Amniotic stem cell (primary cell): ENCODE measurements around the gene MKNK2.
A peak's percentile ranks its signal among the peaks of the same experiment; 100 is the strongest.

Experiments
- DNase-seq: peaks from one replicate; lab custom pipeline; 2025; lab: John Stamatoyannopoulos, UW

The MKNK2 gene

DNA sequence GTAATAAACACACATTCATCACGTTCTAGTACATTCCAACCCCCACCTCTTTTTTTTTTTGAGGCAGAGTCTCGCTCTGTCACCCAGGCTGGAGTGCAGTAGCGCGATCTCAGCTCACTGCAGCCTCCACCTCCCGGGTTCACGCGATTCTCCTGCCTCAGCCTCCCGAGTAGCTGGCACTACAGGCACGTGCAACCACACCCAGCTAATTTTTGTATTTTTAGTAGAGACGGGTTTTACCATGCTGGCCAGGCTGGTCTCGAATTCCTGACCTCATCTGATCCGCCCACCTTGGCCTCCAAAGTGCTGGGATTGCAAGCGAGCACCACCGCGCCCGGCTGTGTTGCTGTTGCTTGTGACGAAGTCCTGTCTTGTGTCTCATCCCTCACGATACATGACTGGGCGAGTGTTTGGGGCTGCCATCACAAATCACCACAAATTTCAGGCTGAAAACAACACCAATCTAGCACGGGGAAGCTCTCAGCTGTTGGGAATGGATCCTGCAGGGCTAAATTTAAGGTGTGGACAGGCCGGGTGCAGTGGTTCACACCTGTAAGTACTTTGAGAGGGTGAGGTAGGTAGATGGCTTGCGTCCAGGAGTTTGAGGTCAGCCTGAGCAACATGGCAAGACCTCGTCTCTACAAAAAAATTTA lies 29.4 kb upstream of the MKNK2 start:
- no peak for DNase-seq

DNA sequence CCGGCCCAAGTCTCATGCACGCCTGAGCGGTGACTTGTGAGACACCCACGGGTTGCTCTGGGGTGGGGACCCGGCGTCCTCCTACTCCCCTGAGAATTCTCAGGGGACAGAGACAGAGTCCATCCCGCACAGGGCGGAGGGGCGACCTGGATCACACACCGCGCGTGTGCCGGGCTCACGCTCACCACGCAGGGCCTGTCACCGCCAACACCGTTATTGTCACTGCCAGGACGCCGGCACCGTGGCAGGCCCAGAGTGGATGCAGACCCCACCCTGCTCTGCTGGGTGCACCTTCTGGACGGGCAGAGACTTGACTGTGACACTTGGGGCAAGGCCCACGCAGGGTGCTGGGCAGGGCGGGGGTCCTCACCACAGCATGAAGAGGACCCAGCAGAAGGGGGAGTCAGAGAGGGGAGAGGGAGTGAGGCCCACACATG lies 28.8 kb upstream of the MKNK2 start:
- no peak for DNase-seq

DNA sequence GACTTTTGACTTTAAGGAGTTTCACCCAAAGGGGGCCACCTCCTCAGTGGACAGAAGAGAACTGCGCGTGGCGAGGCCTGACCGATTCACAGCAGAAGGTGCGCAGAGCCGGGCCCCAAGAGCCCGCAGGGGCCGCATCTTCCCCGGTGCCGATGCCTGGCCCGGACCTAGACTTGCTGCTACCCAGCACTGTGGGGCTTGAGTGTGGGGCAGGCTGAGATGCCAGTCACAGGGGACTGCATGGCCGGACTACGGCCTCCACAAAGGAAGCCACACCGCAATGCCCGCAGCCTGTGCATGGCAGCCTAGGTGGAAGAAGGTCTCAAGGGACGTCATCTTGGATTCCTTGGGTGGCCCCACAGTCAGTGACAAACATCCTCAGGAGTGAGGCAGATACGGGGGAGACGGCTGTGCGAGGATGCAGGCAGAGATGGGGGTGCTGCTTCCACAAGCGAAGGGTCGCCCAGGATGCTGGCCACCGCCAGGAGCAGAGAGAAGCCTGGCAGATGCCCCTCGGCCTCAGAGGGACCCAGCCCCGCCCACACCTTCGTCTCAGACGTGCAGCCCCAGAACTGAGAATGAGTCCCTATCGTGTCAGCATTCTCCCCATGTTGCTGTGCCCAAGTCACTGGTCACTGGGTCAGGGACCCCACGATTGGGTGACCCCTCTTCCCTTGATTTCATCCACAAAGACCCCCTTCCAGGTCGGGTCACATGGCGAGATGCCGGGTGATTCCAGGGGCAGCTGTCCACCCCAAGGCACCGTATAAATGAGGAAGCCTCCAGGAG lies 28.2 kb upstream of the MKNK2 start:
- no peak for DNase-seq

DNA sequence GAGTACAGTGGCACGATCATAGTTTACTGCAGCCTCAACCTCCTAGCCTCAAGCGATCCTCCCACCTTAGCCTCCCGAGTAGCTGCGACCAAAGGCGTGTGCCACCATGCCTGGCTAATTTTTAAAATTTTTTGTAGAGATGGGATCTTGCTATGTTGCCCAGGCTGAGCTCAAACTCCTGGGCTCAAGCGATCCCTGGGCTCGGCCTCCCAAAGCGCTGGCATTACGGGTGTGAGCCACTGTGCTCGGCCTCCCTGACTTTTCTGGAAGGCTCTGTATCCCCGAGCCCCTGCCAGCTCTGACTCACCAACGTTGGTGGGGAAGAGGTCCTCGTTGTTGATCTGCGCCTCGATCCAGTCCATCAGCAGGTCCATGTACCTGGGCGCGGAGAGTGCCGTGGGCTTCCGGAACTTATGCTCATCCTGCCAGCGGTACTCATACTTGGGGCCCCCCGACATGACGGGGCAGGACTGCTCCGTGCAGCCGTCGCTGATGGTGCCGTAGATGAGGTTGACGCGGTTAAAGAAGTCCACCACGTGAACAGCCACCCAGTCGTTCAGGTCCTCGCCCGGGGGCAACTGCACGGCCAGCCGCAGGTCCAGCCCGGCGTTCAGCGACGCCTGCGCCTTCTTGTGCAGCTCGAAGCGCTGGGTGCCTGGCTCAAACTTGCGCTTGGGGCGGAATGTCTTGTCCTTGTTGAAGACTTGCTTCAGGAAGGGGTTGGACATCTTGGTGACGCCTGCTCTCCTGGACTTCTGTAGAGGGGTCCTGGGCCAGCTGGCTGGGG lies 27.0 kb upstream of the MKNK2 start:
- no peak for DNase-seq

DNA sequence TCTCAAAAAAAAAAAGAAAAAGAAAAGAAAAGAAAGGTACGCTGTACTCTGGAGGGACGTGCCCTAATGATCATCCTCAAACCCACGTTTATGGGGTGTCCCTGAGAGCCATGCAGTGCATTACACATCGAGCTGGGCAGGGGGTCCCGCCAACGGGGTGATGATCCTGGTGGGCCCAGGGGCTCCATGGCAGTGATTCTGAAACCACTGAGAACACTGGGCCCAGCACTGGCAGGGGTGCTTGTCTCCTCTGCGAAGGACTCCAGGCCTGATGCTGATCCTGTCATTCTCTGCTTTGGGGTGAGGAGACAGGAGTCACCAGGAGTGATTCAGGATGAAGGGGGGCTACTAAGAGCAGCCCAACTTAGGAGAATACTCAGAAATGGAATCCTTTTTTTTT lies 26.4 kb upstream of the MKNK2 start:
- DNase-seq: no peak

DNA sequence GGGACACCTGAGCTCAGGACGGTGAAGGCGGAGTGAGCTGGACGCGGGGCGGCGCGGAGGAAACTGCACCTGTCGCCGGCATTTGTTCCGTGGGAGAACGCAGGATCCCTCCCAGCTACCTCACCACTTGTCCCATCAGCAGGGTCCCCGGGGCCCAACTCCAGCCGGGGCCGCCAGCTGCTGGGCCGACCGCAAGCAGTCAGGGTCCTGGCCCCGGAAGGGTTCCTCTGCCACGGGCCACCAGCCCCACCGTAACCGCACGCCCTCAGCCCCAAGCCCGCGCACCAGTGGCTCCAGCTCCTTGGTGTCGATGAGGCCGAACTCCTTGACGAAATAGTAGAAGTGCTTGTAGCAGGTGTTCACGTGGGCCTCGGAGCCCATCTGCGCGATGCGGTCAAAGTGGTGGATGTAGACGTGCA lies 25.5 kb upstream of the MKNK2 start:
- no peak for DNase-seq

DNA sequence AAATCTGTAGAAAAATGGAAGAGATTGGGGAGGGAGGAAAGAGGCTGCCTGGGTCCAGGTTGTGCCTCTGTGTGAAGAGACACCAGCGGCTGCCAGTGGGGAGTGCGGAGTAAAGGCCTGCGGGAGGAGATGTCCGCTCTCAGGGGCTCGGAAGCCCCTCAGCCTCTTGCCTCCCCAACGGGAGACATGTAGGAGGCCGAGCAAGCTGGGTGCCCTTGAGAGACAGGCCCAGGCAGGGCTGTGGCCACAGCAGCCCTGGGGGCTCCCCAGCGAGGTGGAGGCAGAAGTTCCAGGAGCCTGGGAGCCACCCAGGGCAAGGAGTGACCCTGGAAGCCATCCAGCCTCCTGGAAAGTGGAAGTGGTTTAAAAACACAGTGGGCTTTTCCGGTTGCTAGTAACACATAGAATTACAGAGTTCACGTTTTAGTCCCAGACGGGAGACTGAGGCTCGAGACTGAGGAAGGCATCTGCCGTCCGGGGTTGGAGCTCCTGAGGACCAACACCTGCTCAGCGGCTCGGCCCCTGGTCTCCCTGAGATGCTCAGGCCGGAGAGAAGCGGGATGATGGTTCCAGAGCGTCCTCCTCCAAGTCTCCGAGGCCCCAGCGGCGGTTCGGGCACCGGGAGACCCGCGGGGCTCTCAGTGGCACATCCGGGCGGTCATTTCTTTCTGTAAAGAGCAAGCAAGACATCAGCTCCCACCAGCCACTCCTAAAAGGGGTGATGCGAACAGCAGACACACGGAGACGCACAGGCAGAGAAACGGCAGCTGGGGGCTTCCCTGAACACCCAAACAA lies 21.9 kb upstream of the MKNK2 start:
- no peak for DNase-seq

DNA sequence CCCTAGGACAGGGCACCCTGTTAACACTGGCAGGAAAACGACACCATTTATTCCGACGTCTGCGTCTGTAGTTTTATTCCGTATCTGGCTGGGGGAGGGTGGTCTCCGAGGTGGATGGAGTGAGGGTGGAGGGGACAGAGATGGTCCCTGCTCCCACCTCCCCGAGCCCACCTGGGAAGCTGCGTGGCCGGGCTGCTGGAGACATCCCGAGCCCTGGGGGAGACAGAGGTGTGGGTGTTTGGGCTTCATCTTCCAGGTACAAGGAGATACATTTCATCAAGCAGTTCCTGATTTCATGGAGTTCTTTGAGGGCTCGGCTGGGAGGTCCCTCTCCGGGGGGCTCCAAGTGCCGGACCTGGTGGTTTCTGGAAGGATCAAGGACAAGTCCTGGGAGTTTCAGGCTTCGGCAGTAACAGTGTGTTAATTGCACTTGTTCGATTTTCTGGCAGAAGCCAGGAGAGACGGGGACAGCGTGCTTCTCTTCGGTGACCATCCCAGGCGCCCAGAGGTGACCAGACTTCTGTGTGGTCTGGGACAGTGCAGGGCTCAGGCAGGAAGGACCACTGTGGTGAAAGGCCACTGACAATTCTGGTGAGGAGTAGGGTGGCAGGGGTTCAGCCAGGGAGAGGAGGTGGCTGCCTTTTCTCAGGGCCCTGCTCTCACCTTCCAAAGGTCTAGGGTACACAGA lies 20.1 kb upstream of the MKNK2 start:
- no peak for DNase-seq

DNA sequence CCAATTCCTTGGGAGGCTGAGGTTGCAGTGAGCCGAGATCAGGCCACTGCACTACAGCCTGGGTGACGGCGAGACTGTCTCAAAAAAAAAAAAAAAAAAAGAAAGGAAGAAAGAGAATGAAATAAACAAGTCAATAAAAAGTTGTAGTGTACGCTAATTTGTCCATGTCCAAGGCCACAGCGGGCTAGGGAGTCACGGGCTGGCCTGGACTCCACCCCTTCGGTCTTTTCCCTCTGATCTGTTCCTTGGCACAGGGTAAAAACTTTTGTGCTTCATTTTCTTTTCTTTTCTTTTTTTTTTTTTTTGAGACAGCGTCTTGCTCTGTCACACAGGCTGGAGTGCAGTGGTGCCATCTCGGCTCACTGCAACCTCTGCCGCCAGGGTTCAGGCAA lies 19.4 kb upstream of the MKNK2 start:
- no peak for DNase-seq

DNA sequence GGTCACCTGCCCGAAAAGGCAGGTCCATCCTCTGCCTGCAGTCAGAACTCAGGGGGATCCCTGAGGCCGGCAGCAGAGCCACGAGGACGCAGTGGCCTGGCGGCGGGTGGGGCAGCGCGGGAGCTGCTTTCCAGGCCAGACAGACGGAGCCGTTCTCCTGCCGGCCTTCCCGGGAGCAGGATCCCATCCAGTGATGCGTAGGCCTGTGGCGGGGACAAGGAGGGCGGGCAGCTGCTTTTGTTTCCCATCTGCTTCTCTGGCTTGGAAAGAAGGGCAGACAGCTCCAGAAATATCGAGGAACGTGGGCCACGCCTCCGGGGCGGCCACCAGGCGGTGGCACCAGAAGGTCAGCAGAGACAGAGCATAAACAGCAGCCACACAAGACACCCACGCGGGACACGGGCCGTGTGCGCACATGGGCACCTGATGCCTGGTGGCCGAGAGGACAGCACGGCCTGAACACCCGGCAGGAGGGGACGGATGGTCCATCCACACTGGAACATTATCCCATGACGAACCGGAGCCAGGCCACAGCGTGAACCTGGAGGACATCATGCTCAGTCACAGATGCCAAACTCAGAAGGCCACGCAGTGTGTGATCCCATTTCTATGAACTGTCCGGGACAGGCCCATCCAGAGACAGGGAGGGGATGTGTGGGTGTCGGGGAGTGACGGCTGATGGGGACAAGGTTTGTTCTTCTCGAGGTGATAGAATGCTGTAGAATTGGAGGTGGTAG lies 13.9 kb upstream of the MKNK2 start:
- DNase-seq: no peak

DNA sequence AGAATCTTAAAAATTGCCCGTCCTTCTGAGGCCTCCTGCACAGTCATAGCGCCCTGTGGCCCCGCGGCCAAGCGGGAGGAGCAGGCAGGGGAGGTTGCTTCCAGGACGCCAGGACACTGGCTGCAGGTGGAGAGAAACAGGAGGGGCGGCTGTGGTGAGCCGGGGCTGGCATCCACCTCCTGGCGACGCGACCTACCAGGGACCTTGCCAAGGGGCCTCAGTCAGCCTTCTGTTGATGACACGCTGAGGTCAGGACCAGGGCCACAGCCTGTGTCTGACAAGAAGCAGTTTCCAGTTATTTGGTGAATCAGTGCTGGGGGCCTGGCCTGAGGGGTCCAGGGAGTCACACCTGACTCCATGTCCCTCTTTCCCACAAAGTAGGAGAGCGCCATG lies 13.3 kb upstream of the MKNK2 start:
- no peak for DNase-seq

DNA sequence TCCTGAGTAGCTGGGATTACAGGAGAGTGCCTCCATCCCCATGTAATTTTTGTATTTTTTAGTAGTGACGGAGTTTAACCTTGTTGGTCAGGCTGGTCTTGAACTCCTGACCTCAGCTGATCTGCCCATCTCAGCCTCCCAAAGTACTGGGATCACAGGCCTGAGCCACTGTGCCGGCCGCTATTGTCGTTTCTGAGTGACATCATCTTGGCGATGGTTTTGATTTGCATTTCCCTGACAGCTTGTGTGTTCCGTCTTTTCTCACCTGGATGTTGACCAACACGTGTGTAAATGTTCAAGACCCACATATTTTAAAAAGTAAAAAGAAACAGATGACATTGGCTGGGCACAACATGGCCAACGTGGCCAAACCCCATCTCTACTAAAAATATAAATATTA lies 12.8 kb upstream of the MKNK2 start:
- DNase-seq: no peak

DNA sequence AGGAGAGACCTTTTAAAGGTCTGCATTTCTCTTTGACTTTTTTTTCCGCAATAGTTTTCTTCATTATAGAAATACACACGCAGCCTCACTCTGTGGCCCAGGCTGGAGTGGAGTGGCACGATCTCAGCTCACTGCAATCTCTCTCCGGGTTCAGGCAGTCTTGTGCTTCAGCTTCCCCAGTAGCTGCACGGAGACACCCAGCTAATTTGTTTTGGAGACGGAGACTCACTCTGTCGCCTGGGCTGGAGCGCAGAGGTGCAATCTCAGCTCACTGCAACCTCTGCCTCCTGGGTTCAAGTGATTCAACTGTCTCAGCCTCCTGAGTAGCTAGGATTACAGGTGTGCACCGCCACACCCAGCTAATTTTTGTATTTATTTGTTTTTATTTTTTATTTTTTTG lies 11.7 kb upstream of the MKNK2 start:
- no peak for DNase-seq

DNA sequence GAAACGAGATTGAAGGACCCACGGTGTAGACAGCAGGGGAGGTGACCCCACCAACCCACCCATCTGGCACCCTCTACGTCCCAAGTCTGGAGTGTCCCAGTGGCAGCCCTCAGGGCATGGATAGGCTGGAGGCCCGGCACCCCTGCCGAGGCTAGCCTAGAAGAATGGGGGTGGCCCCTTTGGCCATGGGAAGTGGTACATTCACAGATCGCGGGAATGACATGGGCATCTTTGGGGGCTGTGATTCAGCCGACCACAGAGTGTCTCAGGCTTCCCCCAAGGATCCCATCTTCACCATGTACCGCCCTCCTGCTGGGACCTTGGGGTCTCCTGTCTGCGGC lies 11.3 kb upstream of the MKNK2 start:
- DNase-seq: no peak

DNA sequence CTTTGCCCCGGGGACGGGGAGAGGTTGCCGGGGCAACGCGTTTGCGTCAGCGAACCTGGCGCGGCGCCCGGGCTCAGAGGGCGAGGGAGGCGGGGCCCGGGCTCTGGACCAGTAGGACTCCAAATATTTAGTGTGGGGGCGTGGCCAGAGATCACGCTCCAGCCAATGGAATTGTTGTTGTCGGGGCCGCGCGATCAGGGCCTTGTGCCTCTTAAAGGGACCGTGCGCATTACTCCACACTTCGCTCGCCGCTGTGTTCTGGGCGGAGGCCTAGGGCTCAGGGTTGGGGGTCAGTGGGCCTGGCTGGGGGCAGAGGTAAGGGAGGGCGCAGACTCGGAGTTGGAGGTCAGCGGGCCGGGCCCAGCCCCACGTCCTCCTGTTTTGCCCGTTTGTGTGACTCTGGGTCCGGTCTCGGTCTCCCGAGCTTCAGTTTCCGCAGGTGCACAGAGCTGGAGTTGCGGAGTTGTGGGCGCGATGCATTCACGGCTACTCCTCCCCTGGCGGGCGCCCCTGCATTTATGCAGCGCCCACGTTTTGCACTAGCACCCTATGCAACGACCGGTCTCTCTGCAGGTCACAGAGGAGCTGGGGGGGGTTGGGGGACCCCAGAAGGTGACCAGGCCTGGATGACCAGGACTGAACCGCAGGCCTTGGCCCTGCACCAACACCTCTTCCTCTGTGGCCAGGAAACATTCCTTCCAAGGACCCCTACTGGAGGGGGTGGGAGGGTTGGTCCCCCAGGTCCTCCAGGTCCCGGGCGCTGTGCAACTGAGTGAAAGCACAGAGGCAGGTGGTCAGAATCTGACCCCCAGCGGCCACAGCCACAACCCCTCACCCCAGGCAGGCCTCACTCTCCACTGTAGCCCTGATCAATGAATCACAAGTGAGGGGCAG lies 10.7 kb upstream of the MKNK2 start:
- peak; percentile 96 for DNase-seq

DNA sequence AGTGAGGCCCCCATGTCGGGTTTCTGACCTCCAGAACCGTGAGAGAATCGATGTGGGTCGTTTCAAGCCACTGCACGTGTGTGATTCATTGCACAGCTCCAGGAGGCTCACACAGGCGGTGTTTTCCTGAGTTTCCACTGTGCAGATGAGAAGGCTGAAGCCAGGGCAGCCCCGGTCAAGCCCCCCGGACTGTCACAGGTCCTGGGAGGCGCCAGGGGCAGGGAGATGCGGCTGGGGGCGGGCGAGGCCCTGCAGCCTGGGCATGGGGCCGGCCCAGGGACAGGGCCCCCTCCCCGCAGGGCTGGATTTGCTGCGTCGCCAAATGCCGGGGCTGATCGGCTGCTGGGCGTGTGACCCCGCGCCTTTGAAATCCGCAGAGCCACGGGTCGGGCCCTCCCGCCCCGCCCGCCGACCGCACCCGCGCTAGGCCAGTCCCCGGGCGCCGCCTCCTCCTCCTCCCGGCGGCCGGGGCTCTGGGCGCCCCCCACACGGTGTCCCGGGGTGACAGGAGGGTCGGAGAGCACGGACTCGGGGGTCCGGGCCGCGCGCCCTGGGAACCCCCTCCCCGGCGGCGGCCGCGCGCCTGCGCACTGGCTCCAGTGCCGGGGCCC lies 9.9 kb upstream of the MKNK2 start:
- no peak for DNase-seq

DNA sequence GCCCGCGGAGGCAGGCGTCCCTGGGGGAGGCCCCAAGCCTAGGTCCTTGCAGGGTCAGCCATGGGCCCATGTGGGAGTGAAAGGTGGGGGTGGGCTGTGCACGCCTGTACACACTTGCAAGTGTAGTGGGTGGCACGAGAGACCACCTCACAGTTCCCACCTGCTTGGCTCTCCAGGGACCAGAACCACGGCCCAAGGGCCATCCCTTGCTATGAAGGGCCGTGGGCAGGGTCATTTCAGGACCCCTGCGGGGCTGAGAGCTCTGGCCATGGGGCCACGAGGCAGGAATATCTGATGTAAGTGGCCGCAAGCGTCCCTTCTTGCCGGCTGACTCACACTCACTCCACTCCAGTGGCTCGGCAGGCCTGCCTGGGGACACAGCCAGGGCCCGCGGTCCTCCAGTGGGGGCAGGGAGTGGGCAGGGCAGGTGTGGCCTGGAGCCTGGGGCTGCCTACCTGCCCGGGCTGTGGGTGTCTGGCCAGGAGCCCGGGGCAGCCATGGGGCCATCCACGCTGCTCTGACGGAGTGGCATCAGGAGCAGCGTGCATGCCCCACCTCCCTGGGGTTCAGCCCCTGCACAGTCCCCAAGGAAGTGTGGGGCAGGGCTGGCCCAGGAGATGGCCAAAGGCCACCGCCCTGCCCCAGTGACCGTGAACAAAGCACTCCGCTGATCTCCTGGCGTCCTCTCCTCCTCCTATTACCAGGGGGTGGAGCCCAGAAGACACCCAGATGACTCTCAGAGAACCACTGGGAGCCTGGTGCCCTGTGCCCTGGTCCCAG lies 8.6 kb upstream of the MKNK2 start:
- no peak for DNase-seq

DNA sequence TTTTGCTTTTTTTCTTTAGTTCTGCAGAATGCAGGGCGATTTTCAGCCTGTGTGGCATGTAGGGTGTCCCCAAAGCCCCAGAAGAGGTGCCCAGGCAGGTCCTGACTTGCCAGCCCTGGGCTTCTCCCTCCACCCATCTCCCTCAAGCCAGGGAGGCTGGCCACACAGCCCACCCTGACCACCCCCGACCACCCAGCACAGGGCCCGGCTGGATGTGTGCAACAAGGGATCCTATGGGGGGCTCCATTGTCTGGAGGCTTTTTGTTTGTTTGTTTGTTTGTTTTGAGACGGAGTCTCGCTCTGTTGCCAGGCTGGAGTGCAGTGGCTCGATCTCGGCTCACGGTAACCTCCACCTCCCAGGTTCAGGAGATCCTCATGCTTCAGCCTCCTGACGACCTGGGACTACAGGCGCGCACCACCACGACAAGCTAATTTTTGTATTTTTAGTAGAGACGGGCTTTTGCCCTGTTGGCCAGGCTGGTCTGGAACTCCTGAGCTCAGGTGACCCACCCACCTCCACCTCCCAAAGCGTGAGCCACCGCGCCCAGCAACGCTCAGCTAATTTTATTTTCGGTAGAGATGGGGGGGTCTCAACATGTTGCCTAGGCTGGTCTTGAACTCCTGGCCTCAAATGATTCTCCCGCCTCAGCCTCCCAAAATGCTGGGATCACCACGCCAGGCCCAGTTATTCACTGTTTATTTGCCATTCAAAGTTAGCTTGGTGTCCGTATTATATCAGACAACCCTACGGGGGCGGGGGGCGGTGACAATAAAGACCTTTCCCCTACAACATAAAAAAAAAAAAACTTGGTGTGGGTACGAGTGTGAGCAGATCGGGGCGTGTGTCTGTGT lies 7.8 kb upstream of the MKNK2 start:
- no peak for DNase-seq
